LNCAP (cell line): ENCODE data around the gene WLS.

Experiments used
- TF ChIP-seq, protein P1 (sequence below): fragments of 450-650 bp; IDR thresholded peaks from 2 replicates; pipeline ENCODE4 v1.5.1; 2017; ENCODE audit warnings: mild to moderate bottlenecking

The WLS gene

DNA sequence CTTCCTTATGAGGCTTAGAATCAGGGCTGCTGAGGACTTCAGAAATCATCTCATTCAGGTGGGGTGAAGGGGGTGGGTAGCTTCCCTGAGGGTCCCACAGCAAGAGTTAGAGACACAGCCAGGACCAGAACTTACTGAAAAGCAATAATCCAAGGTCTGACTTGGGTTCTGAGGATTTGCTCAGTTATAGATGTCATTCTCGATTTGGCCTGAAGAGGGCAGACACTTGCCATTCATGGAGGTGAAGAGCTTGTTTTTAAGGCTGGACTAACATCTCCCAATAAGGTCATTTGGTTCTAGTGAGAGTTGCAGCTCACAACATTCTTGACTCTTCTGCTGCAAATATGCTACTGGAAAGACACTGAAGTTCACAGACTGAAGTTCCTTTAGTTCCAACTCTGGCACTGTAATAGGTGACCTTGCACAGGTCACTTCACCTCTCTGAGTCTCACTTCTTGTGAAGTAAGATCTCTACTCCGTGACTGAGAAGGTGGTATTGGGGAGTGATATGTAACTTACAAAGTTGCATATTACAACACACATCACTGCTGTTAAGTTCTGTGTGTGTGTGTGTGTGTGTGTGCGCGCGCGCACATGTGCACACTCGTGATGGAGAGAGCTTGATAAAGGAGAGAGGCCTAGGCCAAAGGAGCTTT lies 112.1 kb downstream of the WLS start:
- TF ChIP-seq, protein P1, sequence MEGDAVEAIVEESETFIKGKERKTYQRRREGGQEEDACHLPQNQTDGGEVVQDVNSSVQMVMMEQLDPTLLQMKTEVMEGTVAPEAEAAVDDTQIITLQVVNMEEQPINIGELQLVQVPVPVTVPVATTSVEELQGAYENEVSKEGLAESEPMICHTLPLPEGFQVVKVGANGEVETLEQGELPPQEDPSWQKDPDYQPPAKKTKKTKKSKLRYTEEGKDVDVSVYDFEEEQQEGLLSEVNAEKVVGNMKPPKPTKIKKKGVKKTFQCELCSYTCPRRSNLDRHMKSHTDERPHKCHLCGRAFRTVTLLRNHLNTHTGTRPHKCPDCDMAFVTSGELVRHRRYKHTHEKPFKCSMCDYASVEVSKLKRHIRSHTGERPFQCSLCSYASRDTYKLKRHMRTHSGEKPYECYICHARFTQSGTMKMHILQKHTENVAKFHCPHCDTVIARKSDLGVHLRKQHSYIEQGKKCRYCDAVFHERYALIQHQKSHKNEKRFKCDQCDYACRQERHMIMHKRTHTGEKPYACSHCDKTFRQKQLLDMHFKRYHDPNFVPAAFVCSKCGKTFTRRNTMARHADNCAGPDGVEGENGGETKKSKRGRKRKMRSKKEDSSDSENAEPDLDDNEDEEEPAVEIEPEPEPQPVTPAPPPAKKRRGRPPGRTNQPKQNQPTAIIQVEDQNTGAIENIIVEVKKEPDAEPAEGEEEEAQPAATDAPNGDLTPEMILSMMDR: peak; percentile 79

DNA sequence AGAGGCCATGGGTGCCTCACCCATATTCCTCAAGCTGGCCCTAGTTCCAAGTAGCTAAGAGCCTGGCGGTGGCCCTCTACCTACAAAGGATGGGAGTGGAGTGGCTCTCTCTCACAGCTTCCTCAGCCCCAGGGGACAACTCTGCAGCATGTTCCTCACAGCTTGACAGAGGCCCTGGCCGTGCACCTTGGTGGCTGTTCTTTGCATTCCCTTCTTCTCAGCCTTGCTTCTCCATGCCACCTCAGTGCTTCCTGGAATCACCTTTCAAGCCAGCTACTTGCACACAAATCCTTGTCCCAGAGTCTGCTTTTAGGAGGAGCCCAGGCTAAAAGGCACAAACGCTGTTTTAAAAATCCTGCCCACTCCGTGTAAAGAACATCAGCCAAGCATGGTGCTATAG lies 112.9 kb downstream of the WLS start:
- TF ChIP-seq, protein P1: no peak

DNA sequence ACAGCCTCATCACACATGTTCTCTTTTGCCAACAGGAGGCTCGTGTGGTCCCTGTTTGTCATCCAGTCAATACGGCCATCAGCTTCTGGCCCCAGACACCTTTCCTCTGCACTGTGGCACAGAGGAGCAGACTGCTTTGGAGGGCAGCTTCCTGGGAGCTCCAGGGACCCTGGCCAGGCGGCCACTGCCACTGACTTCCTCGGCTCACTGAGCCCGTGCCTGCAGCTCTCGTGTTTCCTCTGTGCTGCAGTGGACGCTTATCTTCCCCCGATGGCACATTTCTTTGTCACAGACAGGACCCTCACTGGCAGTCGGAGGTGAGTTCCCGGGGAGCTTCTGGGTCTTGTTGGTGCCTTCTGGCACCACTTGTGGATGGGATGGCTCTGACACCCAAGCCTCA lies 114.9 kb downstream of the WLS start:
- TF ChIP-seq, protein P1: no peak

DNA sequence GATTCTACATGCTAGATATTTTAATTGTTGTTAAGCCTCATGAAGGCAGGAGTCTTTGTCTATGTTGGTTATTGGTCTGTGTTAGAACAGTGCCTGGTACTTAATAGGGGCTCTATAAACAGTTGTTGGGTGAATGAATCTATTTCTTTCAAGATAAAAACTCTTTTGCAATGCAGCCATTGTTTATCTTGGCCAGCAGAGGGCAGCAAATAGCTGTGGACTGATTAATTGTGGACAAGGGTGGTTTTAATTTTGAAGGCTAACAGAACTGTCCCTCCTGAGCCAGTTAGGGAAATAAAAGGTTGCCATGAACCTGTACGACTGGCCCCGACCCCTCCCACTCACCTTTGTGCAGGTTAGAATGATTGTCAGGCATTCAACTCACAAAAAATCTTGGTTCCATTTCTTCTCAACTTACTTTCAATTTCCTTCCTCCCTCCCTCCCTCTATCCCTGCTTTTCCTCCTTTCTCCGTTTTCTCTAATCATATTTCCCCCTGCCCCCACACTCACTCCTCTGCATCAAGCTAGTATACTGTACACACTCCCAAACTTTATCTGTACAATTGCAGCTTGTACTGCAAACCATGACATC lies 115.6 kb downstream of the WLS start:
- TF ChIP-seq, protein P1: peak; percentile 83

DNA sequence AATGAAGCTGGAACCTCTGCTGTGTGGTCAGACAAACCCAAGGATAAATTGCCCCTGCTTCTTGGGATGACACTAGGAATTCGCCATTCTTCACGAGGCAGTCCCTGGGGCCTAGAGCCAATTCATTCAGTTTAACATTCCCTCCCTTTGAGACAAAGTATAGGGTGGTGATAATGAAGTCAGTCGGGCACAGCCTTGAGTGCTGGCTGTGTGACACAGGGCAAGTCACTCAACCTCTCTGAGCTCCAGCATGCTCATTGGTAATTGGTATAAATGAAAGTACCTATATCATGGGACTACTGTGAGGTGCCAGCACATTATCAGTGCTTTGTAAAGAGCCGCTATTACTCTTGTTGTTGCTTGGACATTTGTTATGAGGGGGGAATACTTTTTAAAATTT lies 117.0 kb downstream of the WLS start:
- TF ChIP-seq, protein P1: no peak

DNA sequence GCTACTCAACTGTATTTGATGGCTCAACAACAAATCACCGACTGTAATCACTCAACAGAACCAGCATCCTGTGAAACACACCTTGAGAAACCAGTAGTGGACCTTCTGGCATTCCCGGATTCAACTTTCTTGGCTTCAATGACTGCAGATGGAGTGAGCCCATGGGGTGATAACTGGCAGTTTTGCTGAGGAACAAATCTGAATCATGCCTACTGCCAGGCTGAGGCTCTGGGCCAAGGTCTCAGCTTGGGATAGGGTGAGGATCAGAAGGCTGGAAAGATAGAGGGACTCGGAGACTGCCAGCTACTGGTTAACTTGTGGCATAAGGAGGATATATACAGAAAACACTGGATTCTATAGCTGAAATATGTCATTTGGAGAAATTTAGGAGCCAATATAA lies 118.4 kb downstream of the WLS start:
- TF ChIP-seq, protein P1: no peak

DNA sequence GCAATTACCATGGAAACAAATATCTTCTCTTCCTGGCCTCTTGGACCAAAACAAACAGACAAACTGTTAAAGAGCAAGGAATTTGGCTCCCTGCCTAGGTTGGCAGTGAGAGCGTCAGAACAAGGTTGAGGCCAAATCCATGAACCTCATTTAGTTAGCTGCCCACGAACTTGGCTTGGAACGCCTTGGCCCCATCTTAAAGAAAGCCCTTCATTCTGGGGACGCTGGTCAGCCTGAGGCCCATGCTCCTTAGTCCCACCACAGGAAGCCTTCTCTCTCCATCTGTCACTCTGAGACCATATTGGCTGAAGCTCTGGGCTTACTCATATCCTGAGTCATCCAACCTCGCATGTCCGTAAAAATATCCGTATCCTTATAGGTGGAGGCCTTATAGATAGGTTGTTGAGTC lies 119.5 kb downstream of the WLS start:
- TF ChIP-seq, protein P1: no peak
